Type B pancreatic cell (in vitro differentiated cells): ENCODE data around the gene ST14. TPM values are rescaled to one million over a fixed set of nuclear protein-coding genes. Genes with fewer than 3 reads are reported as not detected.

ENCODE experiments used
- DNase-seq: peaks from one replicate; pipeline ENCODE4 v3.0.0; 2021; ENCODE audit warnings: mixed read lengths; ENCODE audit not compliant: unreplicated experiment; ENCODE audit errors: extremely low spot score
- H3K27ac Mint-ChIP-seq: 2 replicates; pipeline ENCODE4 v1.8.0; 2021; ENCODE audit warnings: mild to moderate bottlenecking, mixed read lengths
- H3K27me3 Mint-ChIP-seq: 2 replicates; pipeline ENCODE4 v1.8.0; 2021; ENCODE audit warnings: mixed read lengths
- H3K36me3 Mint-ChIP-seq: 2 replicates; pipeline ENCODE4 v1.8.0; 2021; ENCODE audit warnings: mixed read lengths
- H3K4me1 Mint-ChIP-seq: one replicate; pipeline ENCODE4 v1.8.0; 2021; ENCODE audit warnings: mixed read lengths; ENCODE audit not compliant: unreplicated experiment
- H3K4me3 Mint-ChIP-seq: 2 replicates; pipeline ENCODE4 v1.8.0; 2021; ENCODE audit warnings: mild to moderate bottlenecking, mixed read lengths
- H3K9me3 Mint-ChIP-seq: 2 replicates; pipeline ENCODE4 v1.8.0; 2021; ENCODE audit warnings: mixed read lengths
- CTCF ChIP-seq: fragments of 200-600 bp; sonication (generic); conservative IDR thresholded peaks from 2 replicates; pipeline ENCODE4 v1.5.0; 2021; ENCODE audit warnings: antibody characterized with exemption, mild to moderate bottlenecking
- total RNA-seq: library from RNA; stranded (reverse); gene quantifications from 2 replicates; pipeline ENCODE4 v1.2.1, GENCODE V29; 2021; ENCODE audit warnings: low replicate concordance

ST14 gene
- total RNA-seq, 1 donor from 2014 or later = 71.7 TPM

- Mint-ChIP-seq H3K4me1 (peaks cover 15% of the 10 kb centered on the region), H3K4me3 (no peak overlapping the region), H3K36me3 (peaks cover 34% of the 10 kb centered on the region), H3K27ac (no peak overlapping the region), H3K27me3 (no peaks in the 10 kb centered on the region), H3K9me3 (no peaks in the 10 kb centered on the region)
- no peak for DNase-seq
- TF ChIP-seq CTCF = no peak
Observed at GRCh38 chr11:130127509-130127908, 32.1 kb upstream of the ST14 start.

GRCh38 chr11:130128626-130129025, 31.0 kb upstream of the ST14 start:
- H3K36me3 Mint-ChIP-seq = peaks cover 27% of the 10 kb centered on the region
- no peak overlapping the region for H3K4me3 Mint-ChIP-seq
- H3K4me1 Mint-ChIP-seq = peaks cover 15% of the 10 kb centered on the region
- H3K9me3 Mint-ChIP-seq = no peaks in the 10 kb centered on the region
- no peak for DNase-seq
- no peak for TF ChIP-seq CTCF
- H3K27ac Mint-ChIP-seq = no peak overlapping the region
- H3K27me3 Mint-ChIP-seq = no peaks in the 10 kb centered on the region

- Mint-ChIP-seq H3K36me3 (peaks cover 23% of the 10 kb centered on the region), H3K9me3 (no peaks in the 10 kb centered on the region), H3K27ac (no peak overlapping the region), H3K27me3 (no peaks in the 10 kb centered on the region), H3K4me3 (no peak overlapping the region), H3K4me1 (peaks cover 4% of the 10 kb centered on the region)
- DNase-seq = no peak
- TF ChIP-seq CTCF = no peak
Observed at GRCh38 chr11:130129922-130130321, 29.7 kb upstream of the ST14 start.

- Mint-ChIP-seq H3K9me3 (no peaks in the 10 kb centered on the region), H3K4me3 (no peak overlapping the region), H3K4me1 (peaks cover 4% of the 10 kb centered on the region), H3K27me3 (no peaks in the 10 kb centered on the region), H3K36me3 (peaks cover 19% of the 10 kb centered on the region), H3K27ac (peak overlapping the region; percentile 10)
- DNase-seq = no peak
- peak; percentile 81 for TF ChIP-seq CTCF
Observed at GRCh38 chr11:130131961-130132850, 27.4 kb upstream of the ST14 start.

- H3K36me3 Mint-ChIP-seq = peaks cover 19% of the 10 kb centered on the region
- no peaks in the 10 kb centered on the region for H3K27me3 Mint-ChIP-seq
- no peak for TF ChIP-seq CTCF
- H3K9me3 Mint-ChIP-seq = no peaks in the 10 kb centered on the region
- H3K27ac Mint-ChIP-seq = no peak overlapping the region
- H3K4me3 Mint-ChIP-seq = no peak overlapping the region
- DNase-seq = no peak
- H3K4me1 Mint-ChIP-seq = peaks cover 4% of the 10 kb centered on the region
Observed at GRCh38 chr11:130133716-130134115, 25.9 kb upstream of the ST14 start.
